Skin of body (tissue), 2 donors: Measurements from ENCODE around the gene PYROXD2. TPM values are rescaled to one million over a fixed set of nuclear protein-coding genes. Genes with fewer than 3 reads are reported as not detected.

Source experiments
- DNase-seq: peaks from one replicate; lab custom pipeline; 2025; lab: John Stamatoyannopoulos, UW
- total RNA-seq: library from RNA; depleted of rRNA; stranded (reverse); fragments of >200 nt; gene quantifications from one replicate; pipeline ENCODE4 v1.2.3, GENCODE V29; 2014

PYROXD2 gene
- total RNA-seq, result 9.2 TPM

DNA sequence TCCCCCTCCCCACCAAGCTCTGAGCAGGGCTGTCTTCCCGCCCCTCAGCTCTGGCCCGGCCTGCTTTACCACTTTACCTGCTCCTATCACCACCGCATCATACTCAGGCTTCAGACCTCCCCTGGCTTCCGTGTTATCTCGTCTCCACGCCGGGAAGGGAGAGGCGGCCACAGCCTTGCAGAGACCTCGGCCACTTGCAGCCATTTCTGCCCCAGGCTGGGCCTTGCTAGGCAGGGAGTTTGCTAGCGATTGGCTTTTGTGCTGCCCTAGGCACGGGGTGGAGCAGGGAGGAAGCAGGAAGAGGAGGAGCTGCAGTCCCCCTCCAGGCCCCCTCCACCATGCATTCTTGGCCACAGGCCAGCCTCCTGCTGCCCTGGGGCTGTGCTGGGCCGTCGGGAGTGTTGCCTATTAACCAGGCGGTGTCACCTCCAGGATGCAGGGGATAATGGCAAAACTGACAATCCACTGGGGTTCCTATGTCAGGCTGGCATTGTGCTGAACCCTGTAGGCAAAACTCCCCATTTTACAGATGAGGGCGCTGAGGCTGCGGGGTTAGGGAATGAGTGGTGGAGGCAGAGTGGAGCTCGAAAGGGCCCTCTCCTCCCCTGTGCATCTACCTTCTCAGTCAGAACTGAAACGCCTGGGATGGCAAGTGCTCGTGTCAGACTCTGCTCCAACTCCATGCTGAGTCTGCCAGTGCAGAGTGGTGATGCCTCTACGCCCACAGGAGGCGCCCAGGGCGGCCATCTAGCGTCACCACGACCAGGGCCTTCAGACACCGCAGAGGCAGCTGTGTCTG lies at the start of gene PYROXD2:
Gene PYROXD2 (minus strand): TSS at position 251 of the 799 bp plus-strand sequence. CDS start 47 bp downstream, at position 204.
- DNase-seq, result peak; percentile 89

DNA sequence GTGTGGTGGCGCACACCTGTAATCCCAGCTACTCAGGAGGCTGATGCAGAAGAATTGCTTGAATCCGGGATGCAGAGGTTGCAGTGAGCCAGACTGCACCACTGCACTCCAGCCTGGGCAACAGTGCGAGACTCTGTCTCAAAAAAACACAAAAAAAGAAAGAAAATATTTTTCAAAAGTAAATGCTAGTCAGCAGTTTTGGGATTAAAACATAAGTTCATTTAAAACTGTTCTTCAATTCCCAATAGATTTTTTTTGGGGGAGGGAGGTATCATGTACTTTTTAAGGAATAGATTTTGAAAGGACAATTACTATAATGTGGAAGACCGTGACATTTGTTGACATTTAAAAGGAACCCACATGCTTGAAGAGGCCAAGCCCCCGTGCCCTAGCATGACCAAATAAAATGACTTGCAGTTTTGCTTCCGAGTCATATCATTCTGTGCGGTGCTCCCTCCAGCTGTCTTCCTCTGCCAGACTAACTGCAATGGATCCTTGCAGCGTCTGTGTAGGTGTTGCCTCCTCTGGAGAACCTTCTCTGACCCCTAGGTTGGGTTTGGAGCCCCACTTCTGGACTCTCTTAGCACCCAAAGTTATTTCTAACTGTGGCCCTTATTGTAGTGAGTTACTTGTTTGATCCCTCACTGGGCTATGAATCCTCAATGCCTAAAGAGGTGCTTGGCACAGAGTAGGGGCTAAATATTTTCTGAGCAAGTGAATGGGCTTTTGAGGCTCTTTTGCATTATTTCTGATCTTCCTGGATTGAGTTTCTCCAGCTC lies 49.2 kb upstream of the PYROXD2 start:
- DNase-seq, result no peak

GRCh38 chr10:98463016-98463415 lies 48.0 kb upstream of the PYROXD2 start:
- DNase-seq, result no peak

GRCh38 chr10:98461500-98461842 lies 46.5 kb upstream of the PYROXD2 start:
- no peak for DNase-seq

DNA sequence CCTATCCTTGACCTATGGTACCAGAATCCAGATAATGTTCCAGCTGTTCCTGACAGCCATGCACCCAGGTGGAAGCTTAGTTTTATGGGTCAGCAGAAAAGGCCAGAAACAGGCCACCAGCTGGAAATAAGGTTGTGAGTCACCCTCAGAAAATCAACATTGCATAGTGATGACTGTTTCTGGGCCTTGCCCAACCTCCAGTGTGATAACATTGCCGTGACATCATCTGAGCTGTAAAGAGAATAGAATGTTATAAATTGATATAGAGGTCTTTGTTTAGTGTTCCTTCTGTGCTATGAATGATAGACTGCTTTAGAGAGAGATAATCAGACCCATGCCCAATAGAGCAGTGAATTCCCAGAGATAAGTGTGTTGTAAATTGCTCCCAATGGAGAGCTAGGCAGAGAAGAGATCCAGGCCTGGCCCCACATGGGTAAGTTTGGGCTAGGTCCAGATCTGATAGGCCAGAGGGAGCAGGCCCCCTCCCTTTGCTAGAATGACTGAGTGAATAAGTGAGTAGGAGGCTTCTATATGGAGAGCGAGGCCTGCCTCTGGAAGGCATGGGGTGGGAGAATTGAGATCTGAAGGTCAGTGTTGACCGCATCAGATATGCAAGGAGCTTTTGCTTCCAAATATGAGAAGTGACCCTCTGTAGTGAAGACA lies 46.0 kb upstream of the PYROXD2 start:
- peak; percentile 32 for DNase-seq

DNA sequence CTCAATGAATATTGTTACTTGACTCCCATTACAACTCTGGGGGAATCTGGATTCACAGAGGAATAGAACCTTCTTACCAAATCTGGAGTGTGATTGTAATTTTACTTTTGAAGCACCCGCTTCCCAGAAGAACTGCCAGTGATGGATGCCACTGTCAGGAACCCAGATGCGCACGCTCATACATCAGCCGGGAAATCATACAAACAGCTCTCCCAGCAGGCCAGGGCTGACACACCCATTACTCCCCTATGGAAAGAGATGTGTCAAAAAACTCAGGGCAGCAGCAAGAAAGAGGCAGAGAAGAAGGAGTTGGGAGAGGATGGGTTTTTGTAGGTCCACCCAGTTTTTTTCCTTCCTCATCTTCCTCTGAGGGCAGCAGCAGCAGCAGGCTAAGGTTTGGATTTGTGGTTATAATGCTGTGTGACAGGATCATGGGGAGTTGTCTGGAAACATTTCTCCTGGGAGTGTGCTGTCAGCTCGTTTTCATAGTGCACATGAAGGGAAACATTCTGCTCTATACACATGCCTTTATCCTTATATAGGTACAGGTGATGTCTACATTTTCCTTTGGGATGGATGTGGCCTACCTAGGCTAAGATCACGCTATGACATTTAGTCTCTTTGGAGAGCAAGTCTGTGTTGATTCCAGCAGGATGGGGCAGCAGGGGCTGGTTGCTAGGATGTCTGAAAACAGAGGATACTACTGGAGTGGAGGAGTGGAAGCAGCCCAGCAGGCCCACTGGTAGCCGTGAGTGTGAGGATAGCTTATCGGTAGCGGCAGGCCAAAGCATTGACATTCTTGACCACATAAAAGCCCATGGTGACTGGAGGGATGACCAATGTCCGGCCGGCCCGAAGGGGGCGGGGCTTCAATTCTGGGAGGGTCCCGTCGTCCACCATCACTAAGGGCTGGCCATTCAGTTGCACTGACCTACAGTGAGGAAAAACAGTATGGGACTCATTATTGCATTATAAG lies 44.1 kb upstream of the PYROXD2 start:
- no peak for DNase-seq

DNA sequence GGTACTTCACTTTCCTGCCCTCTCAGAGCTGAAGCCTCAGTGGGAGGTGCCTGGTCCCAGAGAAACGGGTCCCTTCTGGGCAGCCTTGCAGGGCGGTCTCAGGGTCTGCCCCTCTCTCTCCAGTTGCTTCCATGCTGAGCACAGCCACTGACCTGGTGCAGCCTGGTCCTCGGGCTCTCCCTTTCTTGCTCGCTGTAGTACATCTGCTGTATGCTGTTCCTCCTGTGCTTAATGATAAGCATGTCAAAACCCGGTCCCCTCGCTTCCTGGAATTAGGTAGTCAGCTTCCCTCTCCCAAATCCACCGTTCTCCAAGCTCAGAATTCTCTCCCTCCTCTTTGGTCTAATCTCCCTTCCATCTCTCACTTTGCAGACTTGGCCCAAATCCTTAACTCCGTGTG lies 42.7 kb upstream of the PYROXD2 start:
- no peak for DNase-seq

GRCh38 chr10:98456686-98457482 lies 41.9 kb upstream of the PYROXD2 start:
- DNase-seq, result no peak

- DNase-seq, result no peak
These were observed 41.1 kb upstream of the PYROXD2 start for GRCh38 chr10:98456043-98456570.

GRCh38 chr10:98453729-98454128 lies 38.7 kb upstream of the PYROXD2 start:
- no peak for DNase-seq

DNA sequence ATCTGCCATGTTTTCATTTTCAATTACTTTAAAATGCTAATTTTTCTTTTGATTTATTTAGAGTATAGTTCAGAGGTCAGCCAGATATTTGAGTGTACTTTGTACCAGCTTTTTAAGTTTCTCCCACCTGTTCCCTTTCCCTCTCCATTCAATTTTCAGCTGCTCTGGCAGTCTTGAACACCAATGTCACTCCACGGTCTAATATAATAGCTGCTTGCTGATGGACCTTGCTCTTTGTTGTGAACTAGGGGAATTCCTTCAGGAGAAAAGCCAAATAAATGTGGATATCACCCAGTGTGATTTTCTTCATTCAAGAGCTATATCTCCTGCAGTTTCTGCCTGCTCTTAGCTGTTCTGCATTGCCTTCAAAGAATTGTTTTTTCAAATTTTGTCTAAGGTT lies 35.6 kb upstream of the PYROXD2 start:
- no peak for DNase-seq

DNA sequence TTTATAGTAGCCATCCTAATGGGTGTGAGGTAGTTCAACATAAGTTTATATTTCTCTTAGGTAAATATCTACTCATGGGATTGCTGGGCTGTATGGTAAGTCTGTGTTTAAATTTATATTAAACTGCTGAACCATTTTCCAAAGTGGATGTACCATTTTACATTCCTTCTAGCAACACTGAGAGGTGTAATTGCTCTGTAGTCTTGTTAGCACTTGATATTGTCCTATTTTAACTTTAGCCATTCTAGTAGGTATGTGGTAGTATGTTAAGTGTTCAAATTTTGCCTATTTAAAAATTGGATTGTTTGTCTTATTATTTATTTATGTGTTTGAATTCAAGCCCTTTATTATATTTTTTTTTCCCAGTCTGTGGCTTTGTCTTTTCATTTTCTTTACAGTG lies 34.3 kb upstream of the PYROXD2 start:
- DNase-seq, result no peak

DNA sequence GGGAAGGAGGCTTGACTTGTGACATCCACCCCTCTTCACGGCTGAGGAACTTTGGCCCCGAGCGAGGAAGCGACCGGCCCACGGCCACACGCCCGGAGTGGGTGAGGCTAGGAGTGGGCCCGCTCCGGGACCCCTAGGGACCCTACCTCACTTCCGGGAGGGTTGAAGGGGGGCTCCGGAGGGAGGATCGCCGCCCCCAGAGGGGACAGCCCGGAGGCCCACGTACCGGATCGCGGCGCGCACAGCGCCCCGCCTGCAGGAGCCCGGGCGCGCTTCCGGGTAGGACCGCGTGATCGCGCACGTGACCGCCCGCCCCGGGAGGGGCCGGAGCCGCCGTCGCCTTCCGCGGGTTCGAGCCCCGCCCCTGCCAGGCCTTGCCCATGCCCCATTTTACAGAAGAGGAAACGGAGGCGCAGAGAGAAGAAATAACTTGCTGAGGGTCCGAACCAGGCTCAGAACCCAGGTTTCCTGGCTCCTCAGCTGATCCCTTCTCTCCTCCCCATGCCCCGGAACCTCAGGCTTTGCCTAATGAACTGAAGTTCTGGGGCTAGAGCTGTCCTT lies 31.8 kb upstream of the PYROXD2 start, which contains the start of gene HPS1:
Gene HPS1 (minus strand): TSS at position 275 of the 561 bp plus-strand sequence. CDS start 3,695 bp downstream, outside the sequence.
- DNase-seq, result peak; percentile 64

DNA sequence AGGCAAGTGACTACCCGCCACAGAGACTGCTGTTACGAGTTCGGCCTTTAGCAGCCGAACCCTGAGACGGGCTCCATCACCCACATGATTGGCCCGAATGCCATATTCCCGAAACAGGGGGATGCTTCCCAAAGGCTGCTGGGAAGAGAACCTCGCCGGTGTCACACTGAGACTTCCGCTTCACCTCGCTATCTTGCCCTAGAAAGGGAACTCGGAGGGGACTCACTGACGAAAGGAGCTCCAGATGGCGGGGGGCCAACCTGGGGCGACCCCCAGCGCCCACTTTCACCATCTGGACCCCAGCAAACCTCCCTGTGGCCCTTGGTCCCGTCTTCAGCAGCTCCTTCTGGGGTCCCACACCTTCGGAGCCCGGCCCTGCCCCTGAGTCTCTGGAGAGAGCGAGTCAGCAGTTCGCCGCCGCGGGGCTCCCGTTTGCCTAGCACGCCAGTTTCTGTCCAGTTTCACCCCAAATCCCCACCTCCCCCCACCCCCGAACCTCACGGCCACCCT lies 31.2 kb upstream of the PYROXD2 start:
- DNase-seq, result no peak

DNA sequence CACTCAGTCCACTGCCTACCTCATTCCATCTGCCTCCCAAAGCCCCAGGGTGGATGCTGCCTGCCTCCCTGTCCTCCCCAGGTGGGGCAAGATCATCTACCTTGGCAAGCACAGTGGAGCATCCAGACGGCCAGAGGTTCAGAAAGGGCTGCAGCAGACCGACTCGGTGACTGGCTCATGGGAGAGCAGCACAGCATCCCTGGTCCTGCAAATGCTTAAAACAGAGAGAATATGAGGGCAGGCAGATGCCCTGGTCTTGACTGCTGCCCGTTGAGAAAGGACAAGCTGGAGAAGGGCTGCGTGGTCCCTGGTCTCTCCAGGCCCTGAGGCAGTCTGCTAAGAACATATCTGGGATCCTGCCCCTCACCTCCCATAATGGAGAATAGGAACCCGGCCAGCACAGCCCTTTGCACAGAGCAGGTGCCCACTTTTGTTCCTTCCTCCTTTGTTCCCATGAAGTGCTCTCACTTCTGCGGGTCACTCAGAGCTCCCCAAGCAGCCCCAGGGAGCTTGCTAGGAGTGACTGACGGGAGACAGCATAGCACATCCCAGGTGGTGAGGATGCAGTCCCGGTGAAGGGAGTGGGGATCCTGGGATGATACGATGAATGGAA lies 30.3 kb upstream of the PYROXD2 start:
- DNase-seq, result no peak

DNA sequence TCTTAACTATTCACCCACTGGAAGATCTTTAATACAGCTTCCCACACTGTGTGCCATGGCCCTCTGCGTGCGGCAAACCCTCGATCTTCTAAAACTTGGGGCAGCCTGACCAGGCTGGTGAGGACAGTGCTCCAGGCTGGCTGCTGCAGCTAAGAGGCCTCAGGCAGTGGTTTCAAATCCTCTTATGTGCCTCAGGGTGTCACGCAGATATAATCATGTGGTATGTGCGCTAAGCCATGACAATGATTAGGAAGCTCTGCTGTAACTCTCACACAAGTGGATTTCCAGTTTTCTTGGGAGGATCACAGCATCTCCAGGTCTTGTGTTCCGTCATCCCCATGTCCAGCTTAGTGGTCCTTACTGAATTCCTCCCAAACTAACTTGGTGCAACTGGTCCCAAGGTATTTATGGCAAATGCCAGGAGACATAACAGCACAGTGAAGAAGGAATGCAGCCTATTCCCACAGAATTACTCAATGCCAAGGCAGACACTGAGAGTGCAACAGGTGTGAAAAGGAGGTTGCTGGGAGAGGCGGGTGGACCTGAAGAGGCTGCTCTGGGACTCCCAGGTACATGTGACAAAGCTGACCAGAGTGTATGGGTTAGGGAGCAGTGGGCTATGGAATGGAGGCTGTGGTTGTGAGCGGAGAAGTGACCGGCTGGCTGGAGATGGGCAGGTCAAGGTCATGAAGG lies 29.5 kb upstream of the PYROXD2 start:
- no peak for DNase-seq

- no peak for DNase-seq
These were observed 23.7 kb upstream of the PYROXD2 start for GRCh38 chr10:98438715-98439114.

DNA sequence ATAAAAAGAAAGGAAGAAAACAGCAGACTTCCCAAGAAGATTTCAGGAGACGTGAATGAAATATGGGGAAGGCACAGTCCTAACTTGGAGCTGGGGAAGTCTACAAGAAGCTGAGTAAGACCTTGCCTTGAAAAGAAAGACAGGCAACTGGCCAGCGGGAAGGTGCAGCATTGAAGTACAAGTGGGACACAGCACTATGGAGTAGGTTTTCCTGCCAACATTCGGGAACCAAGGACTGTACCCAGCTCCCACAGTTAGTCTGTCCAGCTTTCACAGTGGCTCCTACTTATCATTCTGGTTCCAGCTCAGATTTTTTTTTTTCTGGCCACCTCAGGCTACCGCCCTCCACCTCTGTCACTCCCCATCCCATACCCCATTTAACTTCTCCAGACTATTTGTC lies 21.7 kb upstream of the PYROXD2 start:
- DNase-seq, result no peak
